WI38 (cell line): ENCODE data around the gene MED13L.
A peak's percentile ranks its signal among the peaks of the same experiment; 100 is the strongest.

Experiments used
- H3K4me3 ChIP-seq: 2 replicates; pipeline ENCODE4 v1.5.1; 2011; ENCODE audit warnings: low read depth, mild to moderate bottlenecking, control low read depth, low read length
- CTCF ChIP-seq: IDR thresholded peaks from 2 replicates; pipeline ENCODE4 v1.5.1; 2012; ENCODE audit warnings: low read depth, mild to moderate bottlenecking, control low read depth, low read length

The MED13L gene

DNA sequence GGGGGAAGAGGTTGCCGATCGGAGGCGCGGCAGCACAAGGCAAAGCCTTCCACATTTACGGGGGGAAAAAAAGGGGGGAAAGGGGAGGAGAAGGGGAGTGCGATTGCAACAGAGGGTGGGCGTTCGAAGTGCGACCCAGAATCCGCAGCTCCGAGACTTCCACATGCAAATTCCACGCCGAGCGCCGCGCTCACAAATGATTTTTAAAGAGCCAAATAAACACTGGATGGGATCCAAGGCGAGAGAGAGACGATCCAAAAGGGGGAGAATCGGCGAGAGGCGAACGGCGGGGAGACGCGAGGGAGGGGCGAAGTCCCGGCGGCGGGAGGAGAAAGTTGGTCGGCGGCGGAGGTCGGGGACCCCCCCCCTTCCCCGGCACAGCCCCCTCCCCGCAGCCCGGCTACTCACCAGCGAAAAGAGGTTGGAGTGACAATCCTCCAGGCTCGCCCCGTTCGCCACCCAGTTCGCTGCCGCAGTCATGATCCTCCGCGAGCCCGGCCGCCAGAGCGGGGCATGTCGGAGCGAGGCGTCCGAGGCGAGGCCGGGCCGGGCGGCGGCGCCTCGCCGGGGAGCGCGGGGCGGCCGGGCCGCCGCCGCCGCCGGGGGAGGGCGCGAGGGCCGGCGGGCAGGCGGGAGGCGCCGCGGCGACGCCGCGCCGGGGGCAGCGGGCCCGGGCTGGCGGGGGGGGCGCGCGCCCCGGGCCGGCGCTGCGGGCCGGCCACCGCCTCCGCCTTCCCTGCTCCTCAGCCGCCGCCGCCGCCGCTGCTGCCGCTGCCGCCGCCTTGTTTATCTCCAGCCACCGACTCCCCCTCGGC is 634 bp downstream of the MED13L start:
- peak overlapping the region; percentile 74 for H3K4me3 ChIP-seq
- no peak for TF ChIP-seq CTCF

DNA sequence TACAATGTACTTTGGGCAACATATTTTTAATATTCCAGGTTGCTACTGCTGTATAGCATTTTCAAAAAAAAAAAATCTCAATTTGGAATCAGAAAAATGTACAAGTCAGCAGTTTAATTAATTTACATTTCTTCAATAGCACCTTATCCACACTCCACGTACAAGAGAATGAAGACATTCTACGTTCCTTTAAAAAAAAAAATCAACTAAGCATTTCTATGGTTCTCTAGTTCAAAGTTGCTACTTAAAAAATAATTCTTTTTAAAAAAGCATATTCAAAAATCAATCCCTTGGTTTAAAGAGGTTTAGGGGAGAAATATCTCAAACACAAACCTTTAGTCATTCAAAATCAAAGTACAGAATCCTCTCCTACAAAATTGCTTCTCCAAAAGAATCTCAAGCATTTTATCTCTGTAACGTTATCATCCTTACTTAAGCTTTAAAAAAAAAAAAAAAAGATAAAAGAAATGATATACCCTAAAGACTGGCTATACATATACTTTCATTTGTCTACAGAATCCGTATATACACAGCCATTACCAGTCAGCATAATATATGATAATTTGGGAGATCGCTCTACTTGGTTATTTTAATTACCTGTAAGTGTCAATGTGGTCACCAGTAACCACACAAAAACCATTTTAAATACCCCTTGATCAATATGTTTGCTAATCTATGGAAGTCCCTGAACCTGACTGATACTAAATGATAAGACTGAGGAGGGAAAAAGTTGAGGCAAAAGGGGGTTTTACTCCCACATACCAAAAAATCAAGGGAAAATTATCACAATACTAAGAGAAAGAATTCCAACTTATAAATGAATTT is 2.7 kb downstream of the MED13L start:
- peak overlapping the region; percentile 74 for H3K4me3 ChIP-seq
- no peak for TF ChIP-seq CTCF

- H3K4me3 ChIP-seq = no peak overlapping the region
- no peak for TF ChIP-seq CTCF
These were observed 3.5 kb downstream of the MED13L start for GRCh38 chr12:116273813-116274550.

- no peak for TF ChIP-seq CTCF
- no peak overlapping the region for H3K4me3 ChIP-seq
These were observed 9.5 kb downstream of the MED13L start for GRCh38 chr12:116267948-116268347.

GRCh38 chr12:116266631-116267349 is 10.7 kb downstream of the MED13L start:
- H3K4me3 ChIP-seq = no peak overlapping the region
- no peak for TF ChIP-seq CTCF

GRCh38 chr12:116266168-116266601 is 11.3 kb downstream of the MED13L start:
- no peak overlapping the region for H3K4me3 ChIP-seq

More at GRCh38 chr12:116266168-116266601, 11.3 kb downstream of the MED13L start:
- TF ChIP-seq CTCF = no peak
